Fibroblast of skin of scalp (primary cell): Measurements from ENCODE around the gene ZNF701.
"Not testable (repeated sequence)": the region's sequence is repeated elsewhere in the genome, so short reads cannot be mapped to it uniquely, and the experiment has no call there.

Source experiments
- DNase-seq: peaks from one replicate; pipeline ENCODE4 v3.0.0-alpha.2; 2013

The ZNF701 gene

GRCh38 chr19:52566588-52566987 lies 3.5 kb upstream of the ZNF701 start:
- DNase-seq, result peak; percentile 25

DNA sequence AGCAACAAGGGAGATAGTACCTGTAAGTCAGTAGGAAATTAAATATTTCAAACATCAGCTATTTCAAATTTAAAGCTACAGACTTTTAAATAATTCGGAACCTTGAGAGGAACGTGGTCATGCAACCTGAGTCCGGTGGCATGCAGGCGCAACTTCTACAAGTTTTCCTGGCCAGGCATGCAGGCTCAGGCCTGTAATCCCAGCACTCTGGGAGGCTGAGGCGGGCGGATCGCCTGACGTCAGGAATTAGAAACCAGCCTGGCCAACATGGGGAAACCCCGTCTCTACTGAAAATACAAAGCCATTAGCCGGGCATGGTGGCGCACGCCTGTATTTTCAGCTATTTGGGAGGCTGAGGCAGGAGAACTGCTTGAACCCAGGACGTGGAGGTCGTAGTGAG lies 2.2 kb upstream of the ZNF701 start:
- no peak for DNase-seq

GRCh38 chr19:52569638-52569999 lies 468 bp upstream of the ZNF701 start:
- peak; percentile 7 for DNase-seq

- DNase-seq, result no peak
Measured at GRCh38 chr19:52584736-52585440, 14.8 kb downstream of the ZNF701 start.

- no peak for DNase-seq
Measured at GRCh38 chr19:52585604-52586003, 15.5 kb downstream of the ZNF701 start.

DNA sequence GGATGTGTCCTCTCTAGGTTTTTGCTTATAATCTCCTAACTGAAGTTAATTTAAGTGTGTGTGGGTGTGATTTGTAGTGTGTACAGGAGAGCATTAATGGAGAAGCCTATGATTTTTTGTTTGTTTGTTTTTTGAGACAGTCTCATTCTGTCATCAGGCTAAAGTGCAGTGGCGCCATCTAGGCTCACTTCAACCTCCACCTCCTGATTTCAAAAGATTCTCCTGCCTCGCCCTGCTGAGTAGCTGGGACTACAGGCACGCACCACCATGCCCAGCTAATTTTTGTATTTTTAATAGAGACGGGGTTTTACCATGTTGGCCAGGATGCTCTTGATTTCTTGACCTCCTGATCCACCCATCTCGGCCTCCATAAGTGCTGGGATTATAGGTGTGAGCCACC lies 20.6 kb downstream of the ZNF701 start:
- no peak for DNase-seq

- no peak for DNase-seq
Measured at GRCh38 chr19:52592301-52592700, 22.2 kb downstream of the ZNF701 start.

DNA sequence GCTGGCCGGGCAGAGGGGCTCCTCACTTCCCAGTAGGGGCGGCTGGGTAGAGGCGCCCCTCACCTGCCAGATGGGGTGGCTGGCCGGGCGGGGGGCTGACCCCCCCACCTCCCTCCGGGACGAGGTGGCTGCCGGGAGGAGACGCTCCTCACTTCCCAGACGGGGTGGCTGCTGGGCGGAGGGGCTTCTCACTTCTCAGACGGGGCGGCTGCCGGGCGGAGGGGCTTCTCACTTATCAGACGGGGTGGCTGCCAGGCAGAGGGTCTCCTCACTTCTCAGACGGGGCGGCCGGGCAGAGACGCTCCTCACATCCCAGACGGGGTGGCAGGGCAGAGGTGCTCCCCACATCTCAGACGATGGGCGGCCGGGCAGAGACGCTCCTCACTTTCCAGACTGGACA lies 23.4 kb downstream of the ZNF701 start:
- not testable (repeated sequence) for DNase-seq

GRCh38 chr19:52599241-52599640 lies 29.2 kb downstream of the ZNF701 start:
- DNase-seq, result no peak

DNA sequence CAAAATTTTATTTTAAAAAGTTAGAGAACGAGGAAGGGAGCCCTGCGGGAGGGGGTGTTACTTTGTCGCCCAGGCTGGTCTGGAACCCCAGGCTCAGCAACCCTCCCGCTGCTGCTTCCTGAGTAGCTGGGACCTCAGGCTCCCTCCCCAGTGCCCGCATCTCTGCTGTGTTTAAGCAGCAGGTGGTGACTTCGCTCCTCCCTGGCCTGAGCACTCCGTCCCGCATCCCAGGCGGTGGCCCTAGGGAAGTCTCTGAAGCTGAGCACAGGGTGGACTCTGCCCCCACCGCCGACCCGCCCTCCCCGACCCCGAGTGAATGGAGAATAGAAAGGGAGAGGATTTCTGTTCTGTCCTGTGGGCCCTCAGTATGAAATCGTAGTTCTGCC lies 30.5 kb downstream of the ZNF701 start:
- DNase-seq, result no peak

GRCh38 chr19:52601025-52601973 lies 31.2 kb downstream of the ZNF701 start:
- DNase-seq, result peak; percentile 90

- DNase-seq, result not testable (repeated sequence)
Measured at GRCh38 chr19:52601974-52602366, 31.9 kb downstream of the ZNF701 start.

DNA sequence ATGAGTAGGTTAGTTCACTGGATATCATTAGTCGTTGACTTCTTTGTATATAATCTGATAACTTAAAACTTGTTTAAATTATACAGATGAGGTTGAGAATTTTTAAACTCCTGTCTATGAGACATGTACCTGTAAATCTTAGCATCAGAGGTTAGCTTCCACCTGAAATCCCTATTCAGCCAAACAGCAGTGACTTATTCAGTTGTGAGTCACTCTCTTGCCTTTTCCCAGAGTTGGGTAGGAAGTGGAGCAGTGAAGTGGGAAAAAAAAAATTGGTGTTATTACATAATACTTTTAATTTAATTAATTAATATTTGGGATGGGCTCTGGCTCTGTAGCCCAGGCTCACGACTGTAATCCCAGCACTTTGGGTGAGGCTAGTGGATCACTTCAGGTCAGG lies 32.9 kb downstream of the ZNF701 start:
- DNase-seq, result no peak

DNA sequence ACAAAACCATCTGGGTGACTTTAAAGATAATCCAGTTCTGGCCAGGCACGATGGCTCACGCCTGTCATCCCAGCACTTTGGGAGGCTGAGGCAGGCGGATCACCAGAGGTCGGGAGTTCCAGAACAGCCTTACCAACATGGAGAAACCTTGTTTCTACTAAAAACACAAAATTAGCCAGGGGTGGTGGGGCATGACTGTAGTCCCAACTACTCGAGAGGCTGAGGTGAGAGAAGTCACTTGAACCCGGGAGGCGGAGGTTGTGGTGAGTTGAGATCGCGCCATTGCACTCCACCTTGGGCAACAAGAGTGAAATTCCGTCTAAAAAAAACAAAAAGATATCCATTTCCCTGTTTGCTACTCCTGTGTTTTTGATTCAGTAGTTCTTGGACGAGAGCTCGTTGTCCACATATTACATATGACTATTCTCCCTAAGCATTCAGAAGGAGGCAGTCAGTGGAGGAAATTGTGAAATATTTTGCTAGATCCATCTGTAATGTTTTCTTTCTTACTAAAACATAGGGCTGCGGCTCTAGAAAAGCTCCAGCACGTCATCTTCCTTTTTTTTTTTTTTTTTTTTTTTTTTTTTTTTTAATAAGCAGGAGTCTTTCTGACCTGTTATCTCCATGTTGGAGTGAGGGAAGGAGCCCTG lies 33.6 kb downstream of the ZNF701 start:
- DNase-seq, result no peak

GRCh38 chr19:52613299-52613906 lies 43.3 kb downstream of the ZNF701 start:
- no peak for DNase-seq

DNA sequence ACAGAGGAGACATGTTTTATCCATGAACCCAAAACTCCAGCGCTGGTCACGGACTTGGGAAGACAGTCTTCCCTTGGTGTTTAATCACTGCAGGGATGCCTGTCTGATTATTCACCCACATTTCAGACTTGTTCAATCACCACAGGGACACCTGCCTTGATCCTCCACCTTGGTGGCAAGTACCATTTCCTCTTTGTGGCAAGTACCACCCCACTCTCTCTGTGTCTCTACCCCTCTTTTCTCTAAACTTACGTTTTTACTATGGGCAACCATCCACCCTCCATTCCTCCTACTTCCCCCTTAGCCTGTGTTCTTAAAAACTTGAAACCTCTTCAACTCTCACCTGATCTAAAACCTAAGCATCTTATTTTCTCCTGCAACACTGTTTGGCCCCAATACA lies 51.3 kb downstream of the ZNF701 start:
- no peak for DNase-seq

DNA sequence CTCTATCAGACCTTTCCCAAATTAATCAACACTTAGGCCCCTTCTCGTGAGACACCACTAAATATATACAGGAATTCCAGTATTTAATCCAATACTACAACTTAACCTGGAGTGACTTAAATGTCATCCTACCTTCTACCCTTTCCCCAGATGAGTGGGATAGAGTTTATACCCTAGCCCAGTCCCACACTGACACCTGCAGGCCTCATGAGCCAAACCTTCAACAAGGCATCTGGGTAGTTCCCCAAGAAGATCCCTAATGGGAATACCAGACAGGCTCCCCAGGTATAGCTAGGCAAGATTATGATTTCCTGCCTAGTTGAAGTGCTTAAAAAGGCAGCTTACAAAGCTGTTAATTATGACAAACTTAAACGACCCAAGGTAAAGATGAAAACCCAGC lies 52.2 kb downstream of the ZNF701 start:
- DNase-seq, result no peak

- no peak for DNase-seq
Measured at GRCh38 chr19:52626915-52627314, 56.8 kb downstream of the ZNF701 start.

GRCh38 chr19:52627441-52627840 lies 57.4 kb downstream of the ZNF701 start:
- not testable (repeated sequence) for DNase-seq

GRCh38 chr19:52635786-52636570 lies 65.9 kb downstream of the ZNF701 start:
- DNase-seq, result no peak
